NCI-H510A treated with DMSO at 0.1 percent for 48 hours (cell line): ENCODE data around the gene KCNIP1.
A peak's percentile ranks its signal among the peaks of the same experiment; 100 is the strongest.

Source experiments
- DNase-seq: peaks from one replicate; lab custom pipeline; 2025; lab: John Stamatoyannopoulos, UW

The KCNIP1 gene

GRCh38 chr5:170483701-170484458 lies 19.9 kb upstream of the KCNIP1 start:
- peak; percentile 18 for DNase-seq

DNA sequence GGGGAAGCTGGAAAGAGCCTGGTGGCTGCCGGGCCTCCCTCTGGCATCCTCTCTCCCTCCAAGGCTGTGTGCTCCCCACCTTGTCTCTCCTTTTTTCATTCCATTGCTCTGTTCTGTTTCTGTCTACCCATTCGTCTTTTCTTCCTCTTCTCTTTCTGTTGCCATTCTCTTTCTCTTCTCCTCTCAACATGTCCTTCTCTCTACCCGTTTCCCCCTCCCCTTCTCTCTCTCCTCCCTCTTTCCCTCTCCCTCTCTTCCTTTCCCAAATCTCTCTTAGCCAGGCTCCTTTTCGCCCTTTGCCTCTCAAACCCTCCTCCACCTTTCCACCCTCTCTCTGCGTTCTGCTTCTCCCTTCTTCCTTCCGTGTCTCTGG lies 19.4 kb upstream of the KCNIP1 start:
- DNase-seq: no peak

DNA sequence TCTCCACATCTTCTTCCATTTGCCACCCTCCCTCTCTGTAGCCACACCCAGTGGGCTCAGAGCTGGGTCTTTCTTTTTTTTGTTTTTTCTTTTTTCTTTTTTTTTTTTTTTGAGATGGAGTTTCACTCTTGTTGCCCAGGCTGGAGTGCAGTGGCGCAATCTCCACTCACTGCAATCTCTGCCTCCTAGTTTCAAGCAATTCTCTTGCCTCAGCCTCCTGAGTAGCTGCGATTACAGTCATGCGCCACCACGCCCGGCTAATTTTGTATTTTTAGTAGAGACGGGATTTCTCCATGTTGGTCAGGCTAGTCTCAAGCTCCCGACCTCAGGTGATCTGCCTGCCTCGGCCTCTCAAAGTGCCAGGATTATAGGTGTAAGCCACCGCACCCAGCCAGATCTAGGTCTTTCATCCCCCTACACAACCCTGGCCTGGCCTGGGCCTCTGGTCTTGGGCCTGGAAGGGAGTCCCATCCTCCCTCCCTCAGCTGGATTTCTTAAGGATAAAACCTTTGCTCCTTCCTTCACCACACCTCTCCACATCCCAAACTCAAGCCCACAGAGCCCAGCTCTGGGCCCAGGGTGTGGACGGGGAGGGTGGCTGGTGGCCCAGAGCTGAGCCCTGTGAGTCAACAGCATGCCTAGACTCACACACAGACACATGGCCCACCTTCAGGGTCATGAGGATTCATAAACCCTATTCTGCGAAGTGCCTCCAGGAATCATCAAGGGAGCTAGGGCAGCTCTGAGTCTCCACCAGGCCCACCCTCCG lies 18.8 kb upstream of the KCNIP1 start:
- no peak for DNase-seq

DNA sequence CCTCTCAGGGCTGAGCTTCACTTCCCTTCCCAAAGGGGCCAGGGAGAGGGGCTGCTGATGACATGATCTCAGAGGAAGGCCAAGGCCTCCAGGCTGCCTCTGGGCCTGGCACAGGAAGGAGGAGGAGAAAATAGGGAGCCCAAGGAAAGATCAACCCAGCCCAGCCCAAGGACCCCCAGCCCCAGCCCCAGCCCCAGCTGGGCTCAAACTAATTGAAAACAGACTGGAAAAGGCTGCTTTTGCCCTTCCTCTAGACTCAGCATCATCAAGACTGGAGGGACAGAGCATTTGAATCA lies 18.3 kb upstream of the KCNIP1 start:
- no peak for DNase-seq

- no peak for DNase-seq
Measured at GRCh38 chr5:170486371-170486770, 17.4 kb upstream of the KCNIP1 start.

- DNase-seq: no peak
Measured at GRCh38 chr5:170488570-170488969, 15.2 kb upstream of the KCNIP1 start.

DNA sequence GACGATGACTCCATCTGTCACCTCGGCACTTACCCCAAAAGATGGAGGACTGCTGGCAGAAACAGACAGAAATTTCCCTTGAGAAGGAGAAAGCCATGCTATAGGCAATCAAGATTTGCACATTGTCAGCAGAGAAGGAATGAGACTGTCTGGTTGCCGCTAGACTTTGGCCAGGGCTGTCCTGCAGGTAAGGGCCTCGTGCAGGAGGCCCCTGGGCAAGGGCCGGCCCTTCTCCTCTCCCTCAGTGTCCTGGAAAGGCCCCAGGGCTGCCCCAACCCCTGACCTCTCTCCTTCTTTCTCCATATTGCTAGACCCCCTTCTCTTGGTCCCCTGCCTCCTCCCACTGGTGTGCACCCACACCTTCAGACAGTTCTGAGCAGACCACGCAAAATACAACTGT lies 14.6 kb upstream of the KCNIP1 start:
- DNase-seq: no peak

GRCh38 chr5:170490381-170490780 lies 13.4 kb upstream of the KCNIP1 start:
- no peak for DNase-seq

DNA sequence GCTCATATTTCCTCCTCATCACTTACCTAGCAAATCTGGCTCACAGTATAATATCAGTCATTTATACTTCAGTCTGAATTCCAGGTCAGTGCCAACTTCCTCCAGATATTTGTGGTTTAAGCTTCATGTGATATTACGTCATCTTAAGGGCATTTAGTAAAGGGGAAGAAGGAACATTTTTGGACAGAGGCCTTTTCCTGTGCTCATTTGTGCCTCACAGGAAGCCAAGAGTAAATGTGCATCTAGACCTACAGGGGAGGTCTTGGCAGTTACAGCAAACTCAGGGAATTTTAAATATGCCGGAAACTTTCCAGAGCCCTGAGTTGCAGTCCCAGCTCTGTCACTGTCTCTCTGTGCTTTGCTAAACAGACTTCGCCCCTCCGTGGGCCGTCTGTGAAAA lies 12.3 kb upstream of the KCNIP1 start:
- no peak for DNase-seq

GRCh38 chr5:170493028-170493820 lies 10.6 kb upstream of the KCNIP1 start:
- no peak for DNase-seq

- no peak for DNase-seq
Measured at GRCh38 chr5:170494041-170494440, 9.8 kb upstream of the KCNIP1 start.

DNA sequence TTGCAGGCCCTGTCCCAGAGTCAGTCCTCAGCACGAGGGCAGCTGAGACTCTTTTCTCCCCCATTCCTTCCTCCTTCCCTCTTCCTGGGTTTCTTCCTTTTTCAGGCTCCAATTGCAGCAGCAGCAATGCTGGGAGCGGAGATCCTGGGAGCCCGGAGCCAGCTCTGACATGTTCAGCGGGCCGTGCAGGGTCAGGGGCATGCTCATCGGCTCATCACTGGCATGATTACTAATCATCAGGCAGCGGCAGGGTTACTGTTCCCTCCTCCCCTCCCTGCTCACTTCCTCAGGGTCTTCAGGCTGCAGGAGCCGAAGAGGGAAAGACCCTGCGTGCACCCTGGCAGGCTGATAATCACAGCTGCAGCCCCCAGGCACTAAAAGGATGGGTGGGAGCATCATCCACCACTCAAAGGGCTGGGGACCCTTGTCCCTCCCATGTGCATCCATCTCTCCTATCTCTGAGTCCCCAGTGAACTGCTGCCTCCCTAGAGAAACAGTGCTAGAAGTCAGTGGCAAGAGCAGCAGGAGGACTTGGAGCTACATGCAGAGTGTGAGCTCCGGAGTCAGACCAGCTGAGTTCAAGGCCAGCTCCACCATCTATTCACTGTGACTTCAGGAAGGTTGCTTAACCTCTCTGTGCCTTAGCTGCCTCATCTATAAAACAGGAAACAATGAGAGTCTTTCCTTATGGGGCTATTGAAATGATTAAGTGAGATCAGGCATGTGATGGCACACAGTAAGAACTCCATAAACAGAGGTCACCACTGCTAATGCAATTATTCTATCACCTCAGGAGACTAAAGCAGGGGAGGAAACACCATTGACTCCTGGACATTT lies 7.8 kb upstream of the KCNIP1 start:
- no peak for DNase-seq

DNA sequence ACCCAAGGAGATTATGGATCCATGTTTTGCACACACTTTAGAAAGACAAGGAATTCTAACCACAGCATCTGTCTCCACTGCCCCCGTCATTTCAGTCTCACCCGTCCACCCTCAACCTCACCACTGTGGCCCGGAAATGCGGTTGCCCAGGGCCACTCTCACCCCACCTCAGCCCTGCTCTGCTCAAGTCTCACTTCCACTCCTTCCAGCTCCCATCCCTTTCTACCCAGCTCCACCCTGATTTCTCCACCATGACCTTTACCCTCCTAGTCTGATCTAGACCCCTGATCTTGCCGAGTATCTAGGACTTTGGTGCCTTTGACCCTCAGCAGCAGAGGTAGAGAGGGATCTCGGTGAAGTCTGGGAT lies 7.2 kb upstream of the KCNIP1 start:
- DNase-seq: no peak

- no peak for DNase-seq
Measured at GRCh38 chr5:170497311-170498038, 6.3 kb upstream of the KCNIP1 start.

- DNase-seq: no peak
Measured at GRCh38 chr5:170498811-170499351, 4.9 kb upstream of the KCNIP1 start.

- DNase-seq: no peak
Measured at GRCh38 chr5:170499621-170500020, 4.2 kb upstream of the KCNIP1 start.

- DNase-seq: no peak
Measured at GRCh38 chr5:170501361-170501760, 2.5 kb upstream of the KCNIP1 start.

DNA sequence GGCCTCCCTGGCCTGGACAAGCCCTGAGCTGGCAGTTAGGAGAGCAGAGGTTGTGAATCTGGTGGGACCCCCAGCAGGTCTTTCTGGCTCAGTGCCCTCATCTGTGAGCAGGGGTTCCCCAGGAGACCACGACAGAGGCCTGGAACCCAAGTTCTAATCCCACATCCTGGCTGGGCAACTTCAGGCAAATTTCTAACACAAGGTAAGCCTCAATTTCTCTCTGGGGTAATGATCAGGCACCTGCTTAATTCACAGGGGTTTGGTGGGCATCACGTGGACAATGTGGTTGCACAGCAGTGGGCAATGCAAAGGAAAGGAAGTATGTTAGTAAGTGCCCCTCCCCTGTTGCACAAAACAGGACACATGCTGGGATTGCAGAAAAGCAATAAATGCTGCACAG lies 1.9 kb upstream of the KCNIP1 start:
- DNase-seq: no peak

- DNase-seq: no peak
Measured at GRCh38 chr5:170504616-170505266, 921 bp downstream of the KCNIP1 start.

GRCh38 chr5:170508036-170508435 lies 4.2 kb downstream of the KCNIP1 start:
- DNase-seq: no peak
